K562 (cell line): ENCODE measurements around the gene TXLNG. TPM values are rescaled to one million over a fixed set of nuclear protein-coding genes. Genes with fewer than 3 reads are reported as not detected.
A peak's percentile ranks its signal among the peaks of the same experiment; 100 is the strongest.

ENCODE experiments used
- ATAC-seq: fragments of 200-7000 bp; cut with Tn5 transposase; 3 replicates; pipeline ENCODE4 v1.9.1; 2020; ENCODE audit warnings: moderate library complexity
- BruUV-seq: library from RNA; stranded (reverse); fragments of 400-500 nt; replicated peaks from 2 replicates; lab custom pipeline; 2021; lab: Mats Ljungman, UMichigan
- CTCF ChIA-PET: fragments of 300-600 bp; formaldehyde crosslinking; extraction: SDS; loops from one replicate; lab custom pipeline; 2021; ENCODE audit warnings: low intra/inter-chr PET ratio; lab: Yijun Ruan, JAX
- POLR2A ChIA-PET: fragments of 300-600, 350-650 bp; sonication (Branson Sonifier 250); formaldehyde crosslinking; extraction: SDS; loops from one replicate; lab custom pipeline; 2021; ENCODE audit warnings: antibody characterized with exemption, inconsistent platforms; lab: Yijun Ruan, JAX
- DNase-seq, 4 experiments: peaks; one replicate each; pipeline versions ENCODE4 v3.0.0 to v3.0.0-alpha.2; 2011 to 2018; ENCODE audit warnings: low spot score in 3 of 4, mixed read lengths in 3 of 4; ENCODE audit errors: extremely low read depth in 1 of 4
- FAIRE-seq: peaks from 2 replicates; lab custom pipeline; 2011; peaks lifted over from hg19 to GRCh38; lab: Jason Lieb, UNC
- H2AFZ ChIP-seq: 2 replicates; pipeline ENCODE4 v1.6.0; 2011; ENCODE audit warnings: low read depth, low read length, control low read depth, inconsistent platforms
- H3K27ac ChIP-seq: fragments of 200-600 bp; 3 replicates; pipeline ENCODE4 v1.8.0; 2011; ENCODE audit warnings: low read depth, mild to moderate bottlenecking, control low read depth, inconsistent platforms, low read length, moderate library complexity, mixed read lengths; ENCODE audit errors: extremely low read depth
- H3K27me3 ChIP-seq, 2 experiments: fragments of 300-600 bp in 1 of 2; 2 replicates in 1 of 2; 3 replicates in 1 of 2; pipeline versions ENCODE4 v1.6.0 to v1.8.0; 2011; ENCODE audit warnings: inconsistent platforms in 2 of 2, low read length in 2 of 2, mild to moderate bottlenecking in 1 of 2, mixed read lengths in 1 of 2, moderate library complexity in 1 of 2; ENCODE audit not compliant: control insufficient read depth in 2 of 2, insufficient read depth in 2 of 2
- H3K36me3 ChIP-seq: fragments of 300-600 bp; 3 replicates; pipeline ENCODE4 v1.8.0; 2011; ENCODE audit warnings: mild to moderate bottlenecking, low read length, inconsistent platforms; ENCODE audit not compliant: control insufficient read depth, insufficient read depth
- H3K4me1 ChIP-seq, 2 experiments: fragments of 200-600 bp in 1 of 2; replicated peaks in 1 of 2; 2 replicates in 1 of 2; 3 replicates in 1 of 2; pipeline versions ENCODE4 v1.5.1 to v1.8.0; 2011; ENCODE audit warnings: inconsistent platforms in 2 of 2, low read length in 2 of 2, mild to moderate bottlenecking in 1 of 2, mixed read lengths in 1 of 2, moderate library complexity in 1 of 2; ENCODE audit not compliant: control insufficient read depth in 2 of 2, insufficient read depth in 2 of 2
- H3K4me2 ChIP-seq: 2 replicates; pipeline ENCODE4 v1.6.1; 2011; ENCODE audit warnings: low read length, control low read depth, inconsistent platforms, mixed read lengths; ENCODE audit not compliant: insufficient read depth
- H3K4me3 ChIP-seq: fragments of 200-600 bp; sonication (generic), shearing (Covaris generic); 2 replicates; pipeline ENCODE4 v1.5.1; 2016; ENCODE audit warnings: control low read depth, inconsistent platforms
- H3K79me2 ChIP-seq: fragments of 200-600 bp; 3 replicates; pipeline ENCODE4 v1.8.0; 2011; ENCODE audit warnings: low read length, inconsistent platforms; ENCODE audit not compliant: control insufficient read depth, insufficient read depth
- H3K9ac ChIP-seq, 2 experiments: 2 replicates each; pipeline versions ENCODE4 v1.6.0 to v1.6.1; 2011; ENCODE audit warnings: low read depth in 2 of 2, low read length in 2 of 2, control low read depth in 1 of 2, inconsistent platforms in 1 of 2, mild to moderate bottlenecking in 1 of 2, mixed read lengths in 1 of 2; ENCODE audit not compliant: insufficient read depth in 1 of 2
- H3K9me1 ChIP-seq: one replicate; pipeline ENCODE4 v1.6.0; 2011; ENCODE audit warnings: inconsistent platforms, mild to moderate bottlenecking, low read length, moderate library complexity; ENCODE audit not compliant: control insufficient read depth, insufficient read depth
- H3K9me3 ChIP-seq: replicated peaks from 2 replicates; pipeline ENCODE4 v1.5.1; 2011; ENCODE audit warnings: low read depth, low read length, inconsistent platforms; ENCODE audit not compliant: control insufficient read depth, insufficient read depth
- H4K20me1 ChIP-seq: replicated peaks from 2 replicates; pipeline ENCODE4 v1.6.1; 2011; ENCODE audit warnings: low read length, inconsistent platforms, mixed read lengths; ENCODE audit not compliant: control insufficient read depth, insufficient read depth
- CEBPB ChIP-seq: fragments of 450-650 bp; IDR thresholded peaks from 2 replicates; pipeline ENCODE4 v1.6.1; 2016; ENCODE audit warnings: missing genetic modification characterization, missing compliant biosample characterization
- CHD4 ChIP-seq: fragments of 200-600 bp; sonication (generic); IDR thresholded peaks from 3 replicates; pipeline ENCODE4 v1.6.1; 2012; ENCODE audit warnings: low read depth, mild to moderate bottlenecking, mixed read lengths, low read length, inconsistent platforms; ENCODE audit not compliant: insufficient read depth, insufficient replicate concordance, poor library complexity, severe bottlenecking
- EP400 ChIP-seq: fragments of 450-650 bp; IDR thresholded peaks from 2 replicates; pipeline ENCODE4 v1.6.1; 2017; ENCODE audit warnings: antibody characterized with exemption, mild to moderate bottlenecking, moderate library complexity
- TAL1 ChIP-seq: fragments of 450-650 bp; IDR thresholded peaks from 2 replicates; pipeline ENCODE4 v1.6.1; 2016; ENCODE audit warnings: mild to moderate bottlenecking
- TGIF2 ChIP-seq: sonication (generic); formaldehyde crosslinking; IDR thresholded peaks from 2 replicates; pipeline ENCODE4 v1.8.1; 2022; ENCODE audit warnings: mild to moderate bottlenecking, missing genetic modification reagents, moderate library complexity
- WGBS: fragments of 100-300 bp; shearing (Covaris generic); methylation state at CpG from one replicate; pipeline ENCODE4 v1.1.6; 2016; ENCODE audit warnings: low coverage, mixed read lengths; ENCODE audit not compliant: insufficient coverage; ENCODE audit errors: missing lambda C conversion rate; 5-methylcytosine and 5-hydroxymethylcytosine counted together
- in situ Hi-C: fragments of 300-500 bp; cut with MboI; formaldehyde crosslinking; loops from 4 replicates; pipeline ENCODE4 v1.15.0; 2018; ENCODE audit warnings: inconsistent platforms, mixed read lengths
- intact Hi-C: fragments of 100-400 bp; cut with micrococcal nuclease; formaldehyde crosslinking; loops from 2 replicates; pipeline ENCODE4 v1.14.2; 2022
- polyA plus RNA-seq, 8 experiments: library from polyadenylated mRNA; depleted of rRNA in 4 of 8; stranded (reverse) in 5 of 8; unstranded in 3 of 8; fragments of >200 nt; fragmentation: Nextera tagmentation in 2 of 8; fragmentation: Illumina TruSeq in 1 of 8; extraction: Ambion mirVana in 2 of 8; extraction: Trizol in 1 of 8; gene quantifications; 2 replicates each; pipeline versions ENCODE4 v1.2.1 to v1.2.3, GENCODE V29; 2011 to 2014; ENCODE audit warnings: inconsistent platforms in 1 of 8, missing spikeins in 1 of 8
- total RNA-seq, 7 experiments: library from RNA; depleted of rRNA in 6 of 7; stranded (reverse); fragments of >200 nt in 6 of 7; fragmentation: Illumina TruSeq in 2 of 7; extraction: Trizol in 2 of 7; gene quantifications; 2 replicates each; pipeline versions ENCODE4 v1.2.1 to v1.2.3, GENCODE V29; 2011 to 2021; ENCODE audit warnings: low replicate concordance in 1 of 7

Gene TXLNG
- total and polyA plus RNA-seq, 9 of the 15 experiments (the other 6 are each of a cell fraction or from before 2014, with no cell fraction given), result 13.1 to 47.0 (median 31.6) TPM

DNA sequence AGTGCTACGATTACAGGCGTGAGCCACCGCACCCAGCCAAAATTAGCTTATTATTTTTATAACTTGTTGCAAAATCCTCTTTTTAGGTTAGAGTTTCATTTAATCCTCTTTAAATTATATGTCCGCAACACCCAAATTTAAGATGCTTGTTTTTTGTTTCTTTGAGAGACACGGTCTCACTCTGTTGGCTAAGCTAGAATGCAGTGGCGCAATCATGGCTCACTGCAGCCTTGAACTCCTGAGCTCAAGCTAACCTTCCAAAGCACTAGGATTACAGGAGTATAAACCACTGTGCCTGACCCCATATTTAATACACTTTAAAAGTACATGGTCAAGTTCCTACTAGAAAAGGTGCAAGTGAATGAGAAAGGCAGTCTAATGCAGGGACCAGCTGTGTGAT, 81.7 kb downstream of the TXLNG start:
- Histone ChIP-seq H2AFZ (no peak overlapping the region), H4K20me1 (peaks cover 7% of the 10 kb centered on the region; the same call in 1 of the 2 replicates), H3K36me3 (peaks cover 52% of the 10 kb centered on the region), H3K27me3 (no peaks in the 10 kb centered on the region), H3K9me3 (no peaks in the 10 kb centered on the region), H3K4me1 (peaks cover 11 to 15% of the 10 kb centered on the region in 2 experiments; a peak in 4 of 5 replicates), H3K9ac (0 out of 4 replicates have a peak overlapping the region, but pooled peaks of 1 of the 2 experiments have one; percentile 7), H3K9me1 (peaks cover 3% of the 10 kb centered on the region), H3K27ac (no peak overlapping the region), H3K4me2 (peak overlapping the region; percentile 61; the same call in 1 of the 2 replicates), H3K4me3 (no peak overlapping the region), H3K79me2 (peaks cover 67% of the 10 kb centered on the region)
- FAIRE-seq (no peak), DNase-seq (no peak), ATAC-seq (no peak)
- TF ChIP-seq CEBPB (tag) (peak; percentile 65), TAL1 (no peak)
- 90% methylated on average over 4 of the region's 6 CpGs for WGBS
- intact Hi-C loops (no loop called here), in situ Hi-C loops (no loop called here)
- POLR2A ChIA-PET, result no interaction called here
- no TSS peak for BruUV-seq
- CTCF ChIA-PET, result no interaction called here

DNA sequence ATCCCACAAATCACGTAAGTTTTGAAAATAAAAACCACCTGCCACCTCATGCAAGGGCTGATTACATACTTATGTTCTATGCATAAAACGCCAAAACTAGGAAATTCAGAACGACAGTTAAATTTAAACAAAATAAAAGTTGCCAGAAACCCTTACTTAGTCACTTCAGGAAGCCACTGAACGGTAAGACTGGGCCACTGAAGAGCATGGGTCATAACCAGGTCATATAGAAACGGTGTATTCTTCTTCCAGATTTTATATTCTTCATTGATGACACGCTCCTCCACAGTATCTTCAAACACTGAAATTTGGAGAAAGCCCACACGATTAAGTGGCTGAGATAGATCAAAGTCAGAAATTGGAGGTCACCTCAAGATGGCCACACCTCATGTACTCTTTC, 82.7 kb downstream of the TXLNG start:
- peak overlapping the region; percentile 79 for H3K4me2 ChIP-seq
- ATAC-seq (no peak), DNase-seq (no peak), FAIRE-seq (no peak)
- peak overlapping the region; percentile 80 for H3K4me3 ChIP-seq
- H3K9me3 ChIP-seq, result no peaks in the 10 kb centered on the region
- WGBS, result 3% methylated on average over 6 of the region's 7 CpGs
- H3K9me1 ChIP-seq, result peaks cover 3% of the 10 kb centered on the region
- peaks cover 14 to 15% of the 10 kb centered on the region in 2 experiments; a peak in 4 of 5 replicates for H3K4me1 ChIP-seq
- TF ChIP-seq EP400, result peak; percentile 4; the same call in 1 of the 2 replicates
- TF ChIP-seq CHD4, result no peak
- TF ChIP-seq TGIF2 (CRISPR knock-in tag), result no peak
- BruUV-seq, result no TSS peak
- H4K20me1 ChIP-seq, result peaks cover 7% of the 10 kb centered on the region; the same call in 1 of the 2 replicates
- ChIA-PET POLR2A (interaction anchor here (1.2 kb wide), 1 partner anchor 9 kb away, joined by 3 read pairs; no protein-coding TSS in a partner anchor), CTCF (no interaction called here)
- H3K36me3 ChIP-seq, result peaks cover 42% of the 10 kb centered on the region
- H2AFZ ChIP-seq, result 0 out of 2 replicates have a peak overlapping the region, but pooled peaks have one; percentile 5
- no peaks in the 10 kb centered on the region for H3K27me3 ChIP-seq
- in situ Hi-C loops, result no loop called here
- intact Hi-C loops, result no loop called here
- peak overlapping the region; percentile 93 to 97; a peak in 3 of 4 replicates for H3K9ac ChIP-seq
- peak overlapping the region; percentile 69 for H3K27ac ChIP-seq
- peaks cover 57% of the 10 kb centered on the region for H3K79me2 ChIP-seq
